Endothelial cell of umbilical vein (primary cell): ENCODE results near the gene TWIST2. TPM values are rescaled to one million over a fixed set of nuclear protein-coding genes. Genes with fewer than 3 reads are reported as not detected.

Experiments used
- BruUV-seq: library from RNA; stranded (reverse); fragments of 400-500 nt; replicated peaks from 2 replicates; lab custom pipeline; 2021; lab: Mats Ljungman, UMichigan
- CTCF ChIA-PET: fragments of 300-600, 350-600 bp; sonication (Branson Sonifier 250); formaldehyde crosslinking; loops from one replicate; lab custom pipeline; 2021; ENCODE audit warnings: antibody characterized with exemption, inconsistent platforms; lab: Charles Lee
- POLR2A ChIA-PET: fragments of 300-600, 350-600 bp; sonication (Branson Sonifier 250); formaldehyde crosslinking; loops from one replicate; lab custom pipeline; 2021; ENCODE audit warnings: antibody characterized with exemption, inconsistent platforms; lab: Charles Lee
- DNase-seq: peaks from one replicate; pipeline ENCODE4 v3.0.0-alpha.2; 2011; ENCODE audit warnings: low read depth, low spot score
- FAIRE-seq: peaks from 2 replicates; lab custom pipeline; 2011; peaks lifted over from hg19 to GRCh38; lab: Jason Lieb, UNC
- H2AFZ ChIP-seq: 2 replicates; pipeline ENCODE4 v1.6.0; 2012; ENCODE audit warnings: low read depth, low read length, control low read depth, inconsistent platforms
- H3K27ac ChIP-seq: 2 replicates; pipeline ENCODE4 v1.5.1; 2011; ENCODE audit warnings: low read depth, mild to moderate bottlenecking, control low read depth, low read length, moderate library complexity; ENCODE audit not compliant: insufficient read depth
- H3K27me3 ChIP-seq, 2 experiments: 2 replicates each; pipeline versions ENCODE4 v1.6.0 to v1.6.1; 2011; ENCODE audit warnings: low read length in 2 of 2, mixed read lengths in 1 of 2; ENCODE audit not compliant: control insufficient read depth in 2 of 2, insufficient read depth in 2 of 2
- H3K36me3 ChIP-seq, 2 experiments: 2 replicates in 1 of 2; 3 replicates in 1 of 2; pipeline ENCODE4 v1.5.1; 2011; ENCODE audit warnings: low read length in 2 of 2, mild to moderate bottlenecking in 1 of 2, moderate library complexity in 1 of 2; ENCODE audit not compliant: control insufficient read depth in 2 of 2, insufficient read depth in 2 of 2; ENCODE audit errors: extremely low read depth in 1 of 2
- H3K4me1 ChIP-seq: 3 replicates; pipeline ENCODE4 v1.5.1; 2011; ENCODE audit warnings: mild to moderate bottlenecking, low read length; ENCODE audit not compliant: control insufficient read depth, insufficient read depth; ENCODE audit errors: extremely low read depth
- H3K4me2 ChIP-seq: 2 replicates; pipeline ENCODE4 v1.6.1; 2011; ENCODE audit warnings: low read length, control low read depth, mixed read lengths; ENCODE audit not compliant: insufficient read depth
- H3K4me3 ChIP-seq, 3 experiments: fragments of 200-600 bp in 1 of 3; sonication (generic), shearing (Covaris generic) in 1 of 3; replicated peaks in 1 of 3; 2 replicates each; pipeline ENCODE4 v1.5.1; 2011 to 2016; ENCODE audit warnings: control low read depth in 3 of 3, low read length in 3 of 3, mild to moderate bottlenecking in 2 of 3, inconsistent platforms in 1 of 3, low read depth in 1 of 3, moderate library complexity in 1 of 3; ENCODE audit not compliant: insufficient read depth in 1 of 3
- H3K79me2 ChIP-seq: 2 replicates; pipeline ENCODE4 v1.6.0; 2012; ENCODE audit warnings: low read length, inconsistent platforms; ENCODE audit not compliant: control insufficient read depth, insufficient read depth
- H3K9ac ChIP-seq: replicated peaks from 2 replicates; pipeline ENCODE3; 2011; ENCODE audit warnings: low read length, control low read depth; ENCODE audit not compliant: insufficient read depth; ENCODE audit errors: extremely low read depth
- H3K9me1 ChIP-seq: replicated peaks from 3 replicates; pipeline ENCODE4 v1.6.0; 2011; ENCODE audit warnings: mild to moderate bottlenecking, low read length; ENCODE audit not compliant: control insufficient read depth, insufficient read depth; ENCODE audit errors: extremely low read depth
- H3K9me3 ChIP-seq: replicated peaks from 2 replicates; pipeline ENCODE4 v1.5.1; 2012; ENCODE audit warnings: low read length, inconsistent platforms; ENCODE audit not compliant: control insufficient read depth, insufficient read depth
- H4K20me1 ChIP-seq: replicated peaks from 2 replicates; pipeline ENCODE3; 2011; ENCODE audit warnings: mild to moderate bottlenecking, low read length; ENCODE audit not compliant: control insufficient read depth, insufficient read depth; ENCODE audit errors: extremely low read depth
- EZH2 ChIP-seq: IDR thresholded peaks from 2 replicates; pipeline ENCODE4 v1.6.1; 2012; ENCODE audit warnings: borderline replicate concordance, low read depth, mild to moderate bottlenecking, moderate library complexity, low read length, inconsistent platforms; ENCODE audit not compliant: severe bottlenecking
- FOS ChIP-seq: IDR thresholded peaks from 2 replicates; pipeline ENCODE4 v1.6.1; 2011; ENCODE audit warnings: mild to moderate bottlenecking, low read length, moderate library complexity, borderline replicate concordance; ENCODE audit not compliant: insufficient read depth
- GATA2 ChIP-seq: IDR thresholded peaks from 2 replicates; pipeline ENCODE4 v1.7.0; 2011; ENCODE audit warnings: low read depth, mild to moderate bottlenecking, moderate library complexity, mixed read lengths, low read length; ENCODE audit not compliant: insufficient read length, insufficient read depth
- JUN ChIP-seq: IDR thresholded peaks from 2 replicates; pipeline ENCODE4 v1.6.1; 2011; ENCODE audit warnings: borderline replicate concordance, low read depth; ENCODE audit not compliant: insufficient read length, insufficient read depth
- MAX ChIP-seq: IDR thresholded peaks from 2 replicates; pipeline ENCODE4 v1.6.1; 2011; ENCODE audit not compliant: insufficient read depth, insufficient read length
- MYC ChIP-seq: IDR thresholded peaks from one replicate; pipeline ENCODE4 v1.6.1; 2011; ENCODE audit warnings: mild to moderate bottlenecking, low read depth, low read length
- POLR2A ChIP-seq: IDR thresholded peaks from 2 replicates; pipeline ENCODE4 v1.6.1; 2012; ENCODE audit warnings: low read depth, mild to moderate bottlenecking, control low read depth, low read length
- POLR2AphosphoS5 ChIP-seq: IDR thresholded peaks from 2 replicates; pipeline ENCODE4 v1.6.1; 2012; ENCODE audit warnings: low read depth, mild to moderate bottlenecking, control low read depth, low read length, moderate library complexity; ENCODE audit not compliant: insufficient read depth
- dilution Hi-C: fragments of 300-500 bp; cut with MboI; formaldehyde crosslinking; loops from one replicate; pipeline ENCODE4 v1.15.0; 2019; ENCODE audit warnings: low sequenced_read_pairs; ENCODE audit not compliant: extremely low pct_ligation_motif_present
- intact Hi-C: fragments of 100-400 bp; cut with micrococcal nuclease; formaldehyde crosslinking; loops from one replicate; pipeline ENCODE4 v1.10.0; 2022
- polyA plus RNA-seq, 4 experiments: library from polyadenylated mRNA; depleted of rRNA in 3 of 4; stranded (reverse) in 3 of 4; unstranded in 1 of 4; fragments of >200 nt; gene quantifications; 2 replicates each; pipeline versions ENCODE4 v1.2.1 to v1.2.3, GENCODE V29; 2011 to 2012; ENCODE audit warnings: missing spikeins in 1 of 4
- total RNA-seq: library from RNA; stranded (reverse); gene quantifications from 2 replicates; pipeline ENCODE4 v1.2.3, GENCODE V29; 2021
- TF ChIP-seq, protein P1 (sequence below), 2 donors: IDR thresholded peaks; 1 replicate in 1 of 2; 2 replicates in 1 of 2; pipeline ENCODE4 v1.5.1; 2011; ENCODE audit warnings: low read length in 2 of 2, mild to moderate bottlenecking in 2 of 2, moderate library complexity in 2 of 2, control low read depth in 1 of 2, inconsistent platforms in 1 of 2, low read depth in 1 of 2; ENCODE audit not compliant: insufficient read depth in 1 of 2; ENCODE audit errors: extremely low read depth in 1 of 2

TWIST2 gene
- total and polyA plus RNA-seq, 2 donors (not counting 3 experiments of a cell fraction or from before 2014, with no cell fraction given) = 2.3 to 3.4 TPM

- TF ChIP-seq FOS = no peak
- TF ChIP-seq GATA2 = no peak
- BruUV-seq = no TSS peak
- no peak overlapping the region for H3K4me3 ChIP-seq
- ChIA-PET CTCF (no interaction called here), POLR2A (no interaction called here)
- FAIRE-seq (no peak), DNase-seq (no peak)
- no peaks in the 10 kb centered on the region for H3K79me2 ChIP-seq
- dilution Hi-C loops = no loop called here
- no peaks in the 10 kb centered on the region for H4K20me1 ChIP-seq
- no peak overlapping the region for H3K27ac ChIP-seq
- intact Hi-C loops = no loop called here
- H3K27me3 ChIP-seq = no peaks in the 10 kb centered on the region
- H3K36me3 ChIP-seq = no peaks in the 10 kb centered on the region
- no peak overlapping the region for H3K9ac ChIP-seq
- peaks cover 15% of the 10 kb centered on the region for H3K4me1 ChIP-seq
- H2AFZ ChIP-seq = no peak overlapping the region
- H3K9me3 ChIP-seq = no peaks in the 10 kb centered on the region
- H3K9me1 ChIP-seq = no peaks in the 10 kb centered on the region
- H3K4me2 ChIP-seq = no peak overlapping the region
Observed at GRCh38 chr2:238868616-238869292, 20.9 kb downstream of the TWIST2 start.

- ChIA-PET POLR2A (no interaction called here), CTCF (no interaction called here)
- Histone ChIP-seq H3K27ac (no peak overlapping the region), H3K9ac (no peak overlapping the region), H3K9me3 (no peaks in the 10 kb centered on the region), H3K4me3 (no peak overlapping the region), H2AFZ (no peak overlapping the region), H3K4me2 (no peak overlapping the region), H3K36me3 (no peaks in the 10 kb centered on the region), H3K27me3 (no peaks in the 10 kb centered on the region), H4K20me1 (no peaks in the 10 kb centered on the region), H3K9me1 (no peaks in the 10 kb centered on the region), H3K79me2 (no peaks in the 10 kb centered on the region), H3K4me1 (peaks cover 8% of the 10 kb centered on the region)
- DNase-seq (no peak), FAIRE-seq (no peak)
- intact Hi-C loops (no loop called here), dilution Hi-C loops (no loop called here)
- no TSS peak for BruUV-seq
- TF ChIP-seq MYC (no peak), JUN (no peak), EZH2 (no peak), GATA2 (no peak), FOS (no peak), POLR2A (no peak), MAX (no peak), POLR2AphosphoS5 (no peak)
- TF ChIP-seq, protein P1, sequence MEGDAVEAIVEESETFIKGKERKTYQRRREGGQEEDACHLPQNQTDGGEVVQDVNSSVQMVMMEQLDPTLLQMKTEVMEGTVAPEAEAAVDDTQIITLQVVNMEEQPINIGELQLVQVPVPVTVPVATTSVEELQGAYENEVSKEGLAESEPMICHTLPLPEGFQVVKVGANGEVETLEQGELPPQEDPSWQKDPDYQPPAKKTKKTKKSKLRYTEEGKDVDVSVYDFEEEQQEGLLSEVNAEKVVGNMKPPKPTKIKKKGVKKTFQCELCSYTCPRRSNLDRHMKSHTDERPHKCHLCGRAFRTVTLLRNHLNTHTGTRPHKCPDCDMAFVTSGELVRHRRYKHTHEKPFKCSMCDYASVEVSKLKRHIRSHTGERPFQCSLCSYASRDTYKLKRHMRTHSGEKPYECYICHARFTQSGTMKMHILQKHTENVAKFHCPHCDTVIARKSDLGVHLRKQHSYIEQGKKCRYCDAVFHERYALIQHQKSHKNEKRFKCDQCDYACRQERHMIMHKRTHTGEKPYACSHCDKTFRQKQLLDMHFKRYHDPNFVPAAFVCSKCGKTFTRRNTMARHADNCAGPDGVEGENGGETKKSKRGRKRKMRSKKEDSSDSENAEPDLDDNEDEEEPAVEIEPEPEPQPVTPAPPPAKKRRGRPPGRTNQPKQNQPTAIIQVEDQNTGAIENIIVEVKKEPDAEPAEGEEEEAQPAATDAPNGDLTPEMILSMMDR (IDR thresholded peaks at IDR 0.05; ENCODE audit: extremely low read depth in 1 of 2, insufficient read depth in 1 of 2, low read depth in 1 of 2, low read length in 2 of 2) = no peak
Observed at GRCh38 chr2:238869293-238870124, 21.6 kb downstream of the TWIST2 start.
